HG03432 (cell line): ENCODE results near the gene LOX.

Experiments
- ATAC-seq: cut with Tn5 transposase; IDR thresholded peaks from one replicate; pipeline ENCODE4 v1.9.1; 2021; ENCODE audit warnings: mild to moderate bottlenecking, moderate library complexity; ENCODE audit not compliant: unreplicated experiment

Gene LOX

GRCh38 chr5:122054266-122054665, 23.8 kb downstream of the LOX start:
- no peak for ATAC-seq

GRCh38 chr5:122053181-122054109, 24.6 kb downstream of the LOX start:
- ATAC-seq = no peak

- ATAC-seq = no peak
These were observed 26.5 kb downstream of the LOX start for GRCh38 chr5:122051569-122051968.

- no peak for ATAC-seq
These were observed 27.1 kb downstream of the LOX start for GRCh38 chr5:122050959-122051358.

GRCh38 chr5:122040636-122041302, 37.3 kb downstream of the LOX start:
- ATAC-seq = no peak

GRCh38 chr5:122036326-122036725, 41.7 kb downstream of the LOX start:
- ATAC-seq = no peak

GRCh38 chr5:122035913-122036312, 42.1 kb downstream of the LOX start:
- no peak for ATAC-seq

- no peak for ATAC-seq
These were observed 46.2 kb downstream of the LOX start for GRCh38 chr5:122031836-122032235.

GRCh38 chr5:122030251-122030650, 47.8 kb downstream of the LOX start:
- ATAC-seq = no peak

GRCh38 chr5:122029818-122030217, 48.2 kb downstream of the LOX start:
- ATAC-seq = no peak

- ATAC-seq = peak; percentile 59
These were observed 55.1 kb downstream of the LOX start for GRCh38 chr5:122022966-122023365.

GRCh38 chr5:122019919-122020590, 58.0 kb downstream of the LOX start:
- ATAC-seq = peak; percentile 47

- ATAC-seq = no peak
These were observed 62.6 kb downstream of the LOX start for GRCh38 chr5:122015471-122015870.

- ATAC-seq = no peak
These were observed 63.7 kb downstream of the LOX start for GRCh38 chr5:122014236-122014935.
